HG03135 (cell line): ENCODE data around the gene GLO1.
A peak's percentile ranks its signal among the peaks of the same experiment; 100 is the strongest.

ENCODE experiments used
- ATAC-seq: cut with Tn5 transposase; IDR thresholded peaks from one replicate; pipeline ENCODE4 v1.9.1; 2021; ENCODE audit warnings: mild to moderate bottlenecking, moderate library complexity; ENCODE audit not compliant: unreplicated experiment

The GLO1 gene

GRCh38 chr6:38673397-38674165 is 29.4 kb downstream of the GLO1 start:
- ATAC-seq, result no peak

- peak; percentile 87 for ATAC-seq
These were observed 31.0 kb downstream of the GLO1 start for GRCh38 chr6:38671885-38672467.

GRCh38 chr6:38658418-38659167 is 44.4 kb downstream of the GLO1 start:
- no peak for ATAC-seq

DNA sequence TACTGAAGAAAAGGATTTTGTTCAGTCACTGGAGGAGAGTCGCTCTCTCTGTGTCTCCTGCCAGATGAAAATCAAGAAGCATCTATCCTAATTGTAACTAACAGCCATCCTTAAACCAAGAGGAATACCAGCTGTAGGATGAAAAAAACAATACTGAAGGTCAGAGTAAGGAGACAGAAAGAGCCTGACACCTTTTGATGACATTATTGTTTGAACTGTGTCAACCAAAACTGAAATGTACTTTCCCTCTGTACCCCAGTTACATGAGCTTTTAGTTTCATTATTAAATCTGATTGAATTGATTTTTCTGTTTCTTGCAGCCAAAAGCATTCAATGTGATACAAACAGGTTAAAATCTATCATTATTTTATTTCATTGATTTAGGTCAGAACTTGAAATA is 46.0 kb downstream of the GLO1 start:
- no peak for ATAC-seq

- no peak for ATAC-seq
These were observed 48.7 kb downstream of the GLO1 start for GRCh38 chr6:38654263-38654662.

DNA sequence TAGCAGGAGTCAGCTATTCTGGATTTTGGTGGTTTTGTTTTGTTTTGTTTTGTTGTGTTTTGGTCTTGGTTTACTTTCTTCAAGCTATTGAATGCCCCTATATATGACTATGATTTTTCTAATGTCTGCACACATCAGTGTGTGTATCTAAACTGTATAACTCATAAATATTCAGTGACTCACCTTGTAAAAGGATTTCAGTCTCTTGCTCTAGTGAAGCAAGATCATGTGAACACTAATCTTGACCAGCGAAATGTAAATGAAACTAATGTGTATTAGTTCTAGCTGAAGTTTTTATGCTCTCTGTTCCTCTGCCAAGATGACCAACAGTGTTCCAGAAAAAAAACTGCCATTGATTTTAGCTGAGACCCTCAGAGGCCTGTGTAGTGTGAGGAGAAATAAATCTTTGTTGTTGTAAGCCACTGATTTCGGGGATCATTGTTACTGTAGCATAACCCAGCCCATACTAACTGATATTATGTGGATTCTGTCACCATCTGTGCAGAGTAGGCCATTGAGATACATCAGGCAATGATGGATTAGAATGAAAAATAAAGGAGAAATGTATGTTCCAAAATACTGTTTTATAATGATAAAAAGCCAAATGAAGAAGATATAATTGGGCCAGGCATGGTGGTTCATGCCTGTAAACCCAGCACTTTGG is 51.7 kb downstream of the GLO1 start:
- ATAC-seq, result no peak

- ATAC-seq, result no peak
These were observed 52.7 kb downstream of the GLO1 start for GRCh38 chr6:38650207-38650752.

GRCh38 chr6:38649744-38650143 is 53.2 kb downstream of the GLO1 start:
- no peak for ATAC-seq

DNA sequence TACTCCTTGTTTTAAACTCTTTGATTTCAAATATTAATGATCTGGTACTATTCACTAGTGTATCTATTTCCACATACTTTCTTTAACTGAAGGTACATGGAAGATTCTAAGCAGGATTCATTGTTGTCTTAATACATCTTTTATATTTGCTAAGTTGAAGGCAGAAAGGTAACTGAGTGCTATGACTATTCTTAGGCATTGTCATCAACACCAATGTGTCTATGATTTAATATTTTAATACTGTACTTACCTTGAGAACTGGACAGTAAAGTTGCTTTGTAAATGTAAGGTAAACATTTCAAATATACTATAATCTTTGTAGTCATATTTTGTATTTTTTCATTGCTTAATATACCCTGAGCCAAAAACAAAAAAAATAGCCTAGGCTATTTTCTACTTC is 54.3 kb downstream of the GLO1 start:
- ATAC-seq, result no peak

DNA sequence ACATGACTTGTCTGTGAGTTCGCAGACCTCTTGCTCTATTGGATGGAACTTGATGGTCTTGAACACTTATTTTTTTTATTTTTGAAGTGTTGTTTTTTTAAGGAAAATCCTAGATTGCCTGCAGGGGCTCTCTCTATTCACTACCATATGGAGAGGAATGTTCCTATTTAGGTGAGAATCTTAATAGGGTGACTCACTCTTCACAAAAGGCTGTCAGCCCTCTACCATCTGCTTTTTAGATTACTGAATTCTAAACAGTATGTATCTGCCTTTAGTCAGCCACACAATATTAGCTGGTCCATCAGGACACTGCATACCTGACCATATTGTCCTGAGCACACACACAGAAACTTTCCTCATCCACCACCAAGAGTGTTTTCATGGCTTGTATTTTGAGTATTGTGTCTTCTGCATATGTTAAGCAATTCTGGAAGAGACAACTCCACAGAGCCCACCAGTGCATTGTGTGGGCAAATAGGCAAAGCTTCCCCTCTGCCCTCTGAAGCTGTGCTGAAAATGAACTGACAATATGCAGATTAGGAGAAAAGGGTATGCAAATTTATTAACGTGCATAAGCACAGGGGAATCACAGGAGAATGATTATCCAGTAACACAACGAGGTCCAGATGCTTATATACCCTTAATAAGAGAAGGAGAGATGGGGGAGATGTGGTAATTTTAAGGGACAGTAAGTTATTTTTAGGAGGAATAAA is 56.6 kb downstream of the GLO1 start:
- ATAC-seq, result no peak

DNA sequence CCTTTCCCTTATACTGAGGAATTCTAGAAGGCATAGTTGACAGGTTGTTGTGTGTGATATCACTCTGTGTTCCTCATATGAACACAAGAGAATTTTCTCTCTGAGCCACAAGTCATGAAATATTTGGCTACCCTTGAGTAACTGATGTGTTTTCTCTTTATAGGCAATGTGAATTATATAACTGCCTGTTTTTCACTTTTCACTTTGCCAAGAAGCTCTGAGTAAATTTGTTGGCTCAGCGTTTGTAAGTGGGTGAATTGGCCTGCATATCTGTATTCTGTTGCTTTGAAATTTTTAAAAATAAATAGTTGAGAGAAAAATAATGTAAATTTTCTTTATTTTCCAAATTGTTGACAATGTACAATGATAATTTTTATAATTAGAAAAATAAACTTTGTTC is 58.0 kb downstream of the GLO1 start:
- ATAC-seq, result no peak

GRCh38 chr6:38640216-38640909 is 62.6 kb downstream of the GLO1 start:
- no peak for ATAC-seq

DNA sequence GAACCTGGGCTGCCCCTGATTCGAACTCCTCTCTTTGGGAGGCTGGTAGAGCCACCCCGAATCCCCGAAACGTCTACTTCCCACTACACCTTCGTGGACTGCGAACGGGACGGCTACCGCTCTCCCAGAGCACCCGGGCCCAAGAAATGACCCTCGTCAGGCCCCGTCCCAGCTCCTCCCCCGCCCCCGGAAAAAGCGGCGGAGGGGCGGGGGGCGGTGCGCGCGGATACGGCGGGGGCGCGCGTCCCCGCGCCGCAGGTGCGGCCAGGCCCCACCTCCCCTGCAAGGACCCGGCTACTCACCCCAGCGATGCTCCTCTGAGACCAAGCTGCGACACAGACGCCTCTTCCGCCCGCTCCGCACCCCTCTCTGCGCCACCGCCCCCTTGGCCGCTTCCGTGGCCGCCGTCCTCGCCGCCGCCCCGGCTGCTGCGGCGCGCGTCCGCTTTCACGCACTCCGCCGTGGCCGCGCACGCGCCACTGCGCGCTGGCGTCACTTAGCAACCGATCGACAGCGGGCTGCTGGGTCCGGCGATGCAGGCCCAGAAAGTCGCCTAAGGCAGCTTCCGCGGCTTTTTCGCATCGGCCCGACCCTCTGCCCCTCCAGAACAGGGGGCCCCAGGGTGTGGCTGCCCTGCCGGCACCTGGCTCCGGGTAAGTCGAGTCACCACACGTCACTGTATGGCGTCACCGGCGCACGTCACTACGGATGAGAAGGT is 63.3 kb downstream of the GLO1 start, which contains the start of gene BTBD9:
Gene BTBD9 (minus strand): TSS at position 432 of the 718 bp plus-strand sequence.
- ATAC-seq, result peak; percentile 75

DNA sequence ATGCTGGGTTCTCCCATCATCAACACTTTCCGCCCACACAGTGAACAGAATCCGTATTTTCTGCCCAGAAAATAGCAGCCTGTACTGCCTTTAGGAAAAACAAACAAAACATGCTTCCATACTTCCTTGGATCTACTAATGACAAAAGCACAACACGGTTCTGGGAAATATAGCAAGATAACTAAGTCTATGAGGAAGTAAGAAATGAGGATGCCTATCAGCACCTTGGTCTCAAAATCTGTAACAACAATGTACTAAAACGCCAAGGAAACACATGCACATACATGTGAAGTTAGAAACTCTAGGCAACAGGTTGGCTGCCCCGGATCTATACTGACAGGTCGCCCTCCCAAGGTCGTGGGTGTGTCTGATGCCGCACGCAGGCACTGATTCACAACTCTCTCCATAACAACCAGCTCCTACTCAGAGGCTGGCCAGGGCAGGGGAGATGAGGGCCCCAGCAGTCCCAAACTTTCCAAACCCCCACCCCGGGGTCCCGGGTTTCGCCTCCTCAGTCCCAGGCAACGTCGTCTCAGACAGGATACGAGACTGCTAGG is 63.9 kb downstream of the GLO1 start:
- peak; percentile 24 for ATAC-seq

DNA sequence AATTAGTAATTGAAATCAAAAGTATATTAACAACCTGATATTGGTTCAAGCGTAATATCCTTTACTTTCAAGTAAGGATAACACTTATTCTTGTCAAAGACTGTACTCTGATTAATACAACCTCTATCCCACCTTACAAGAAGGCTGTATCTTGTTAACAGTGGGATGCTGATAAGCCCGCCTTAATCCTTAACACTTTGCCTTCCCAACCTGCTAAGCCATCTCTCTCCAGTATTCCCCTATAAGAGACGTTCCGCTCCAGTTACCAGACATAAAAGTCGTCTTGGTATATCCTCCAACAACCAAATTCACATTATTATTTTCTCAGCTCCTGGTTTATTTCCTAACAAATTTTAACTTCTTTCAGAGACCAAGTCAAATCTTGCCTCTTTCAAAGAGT is 65.2 kb downstream of the GLO1 start:
- no peak for ATAC-seq

GRCh38 chr6:38636027-38636426 is 66.9 kb downstream of the GLO1 start:
- no peak for ATAC-seq

- ATAC-seq, result no peak
These were observed 68.4 kb downstream of the GLO1 start for GRCh38 chr6:38634518-38634917.

DNA sequence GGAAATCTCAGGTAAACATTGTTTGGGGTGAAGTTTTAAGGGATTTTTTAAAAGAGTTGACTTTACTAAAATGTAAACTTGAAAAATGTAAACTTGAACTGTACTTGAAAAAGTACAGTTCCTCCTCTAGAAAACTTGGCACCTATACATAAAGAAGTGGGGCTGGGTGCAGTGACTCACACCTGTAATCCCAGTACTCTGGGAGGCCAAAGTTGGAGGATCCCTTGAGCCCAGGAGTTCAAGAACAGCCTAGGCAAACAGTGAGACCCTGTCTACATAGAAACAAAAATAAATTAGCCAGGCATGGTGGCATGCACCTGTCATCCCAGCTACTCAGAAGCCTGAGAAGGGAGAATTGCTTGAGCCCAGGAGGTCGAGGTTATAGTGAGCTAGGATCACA is 70.5 kb downstream of the GLO1 start:
- no peak for ATAC-seq
